ENCODE results near the gene SUMF1.

- TF ChIP-seq, protein P1, sequence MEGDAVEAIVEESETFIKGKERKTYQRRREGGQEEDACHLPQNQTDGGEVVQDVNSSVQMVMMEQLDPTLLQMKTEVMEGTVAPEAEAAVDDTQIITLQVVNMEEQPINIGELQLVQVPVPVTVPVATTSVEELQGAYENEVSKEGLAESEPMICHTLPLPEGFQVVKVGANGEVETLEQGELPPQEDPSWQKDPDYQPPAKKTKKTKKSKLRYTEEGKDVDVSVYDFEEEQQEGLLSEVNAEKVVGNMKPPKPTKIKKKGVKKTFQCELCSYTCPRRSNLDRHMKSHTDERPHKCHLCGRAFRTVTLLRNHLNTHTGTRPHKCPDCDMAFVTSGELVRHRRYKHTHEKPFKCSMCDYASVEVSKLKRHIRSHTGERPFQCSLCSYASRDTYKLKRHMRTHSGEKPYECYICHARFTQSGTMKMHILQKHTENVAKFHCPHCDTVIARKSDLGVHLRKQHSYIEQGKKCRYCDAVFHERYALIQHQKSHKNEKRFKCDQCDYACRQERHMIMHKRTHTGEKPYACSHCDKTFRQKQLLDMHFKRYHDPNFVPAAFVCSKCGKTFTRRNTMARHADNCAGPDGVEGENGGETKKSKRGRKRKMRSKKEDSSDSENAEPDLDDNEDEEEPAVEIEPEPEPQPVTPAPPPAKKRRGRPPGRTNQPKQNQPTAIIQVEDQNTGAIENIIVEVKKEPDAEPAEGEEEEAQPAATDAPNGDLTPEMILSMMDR (IDR thresholded peaks at IDR 0.05), result no peak
- TF ChIP-seq EP300 (IDR thresholded peaks at IDR 0.05) (no peak), POLR2AphosphoS5 (IDR thresholded peaks at IDR 0.05) (no peak), POLR2A (IDR thresholded peaks at IDR 0.05; ENCODE audit: low read depth) (no peak)
These were observed 8.1 kb downstream of the SUMF1 start for GRCh38 chr3:4458961-4459360.

All from esophagus muscularis mucosa (tissue), 4 donors.